Natural killer cell (primary cell): ENCODE measurements around the gene GLP2R. TPM values are rescaled to one million over a fixed set of nuclear protein-coding genes. Genes with fewer than 3 reads are reported as not detected.

ENCODE experiments used
- ATAC-seq, 3 donors: fragments of 150-1000 bp in 2 of 3; fragments of 200-7000 bp in 1 of 3; cut with Tn5 transposase; 1 replicate in 1 of 3; 2 replicates in 2 of 3; pipeline ENCODE4 v1.10.0; 2021; ENCODE audit warnings: mild to moderate bottlenecking in 2 of 3, moderate library complexity in 2 of 3
- DNase-seq, 2 donors: peaks; one replicate each; pipeline versions ENCODE4 v3.0.0 to v3.0.0-alpha.2; 2013 to 2021; ENCODE audit warnings: mixed read lengths in 1 of 2
- H3K27ac ChIP-seq: one replicate; pipeline ENCODE4 v1.5.1; 2013; ENCODE audit warnings: mild to moderate bottlenecking, low read length
- H3K27me3 ChIP-seq: one replicate; pipeline ENCODE4 v1.6.1; 2013; ENCODE audit warnings: low read length; ENCODE audit not compliant: control insufficient read depth, insufficient read depth
- H3K36me3 ChIP-seq: one replicate; pipeline ENCODE4 v1.6.1; 2013; ENCODE audit warnings: low read length; ENCODE audit not compliant: control insufficient read depth, insufficient read depth
- H3K4me1 ChIP-seq: one replicate; pipeline ENCODE4 v1.6.1; 2013; ENCODE audit warnings: low read length; ENCODE audit not compliant: control insufficient read depth, insufficient read depth
- H3K4me3 ChIP-seq: one replicate; pipeline ENCODE4 v1.5.1; 2013; ENCODE audit warnings: low read length
- H3K9me3 ChIP-seq: one replicate; pipeline ENCODE4 v1.6.1; 2013; ENCODE audit warnings: low read length; ENCODE audit not compliant: control insufficient read depth, insufficient read depth
- H3K27ac Mint-ChIP-seq, 2 donors: one replicate each; pipeline ENCODE4 v1.8.0; 2022; ENCODE audit warnings: mild to moderate bottlenecking in 2 of 2, mixed read lengths in 2 of 2, moderate library complexity in 1 of 2
- H3K27me3 Mint-ChIP-seq, 2 donors: one replicate each; pipeline ENCODE4 v1.8.0; 2022; ENCODE audit warnings: low read depth in 2 of 2, mixed read lengths in 2 of 2
- H3K36me3 Mint-ChIP-seq: one replicate; pipeline ENCODE4 v1.8.0; 2022; ENCODE audit warnings: mixed read lengths
- H3K4me1 Mint-ChIP-seq, 2 donors: one replicate each; pipeline ENCODE4 v1.8.0; 2022; ENCODE audit warnings: mixed read lengths in 2 of 2
- H3K4me3 Mint-ChIP-seq: one replicate; pipeline ENCODE4 v1.8.0; 2022; ENCODE audit warnings: mild to moderate bottlenecking, moderate library complexity, mixed read lengths
- H3K9me3 Mint-ChIP-seq, 2 donors: one replicate each; pipeline ENCODE4 v1.8.0; 2022; ENCODE audit warnings: mixed read lengths in 2 of 2
- CTCF ChIP-seq: fragments of 200-600 bp; IDR thresholded peaks from one replicate; pipeline ENCODE4 v1.8.0; 2022; ENCODE audit warnings: antibody characterized with exemption
- WGBS: methylation state at CpG from one replicate; pipeline ENCODE4 v1.1.7; 2013; ENCODE audit warnings: missing lambda C conversion rate; ENCODE audit not compliant: insufficient coverage; 5-methylcytosine and 5-hydroxymethylcytosine counted together
- intact Hi-C: fragments of 100-400 bp; cut with micrococcal nuclease; formaldehyde crosslinking; loops from one replicate; pipeline ENCODE4 v1.14.2; 2022
- total RNA-seq, 4 donors: library from RNA; stranded (reverse); fragments of 120-200 nt in 1 of 4; gene quantifications; one replicate each; pipeline versions ENCODE4 v1.2.3 to v1.2.4, GENCODE V29; 2013 to 2022

GLP2R gene
- total RNA-seq, 3 donors from 2014 or later (not counting 1 experiment from before 2014, with no cell fraction given): not detected

- H3K9me3 Mint-ChIP-seq: no peaks in the 10 kb centered on the region
- peaks cover 0 to 15% of the 10 kb centered on the region in 2 donors for H3K27me3 Mint-ChIP-seq
- H3K27ac Mint-ChIP-seq: no peak overlapping the region
- Histone ChIP-seq H3K4me3 (no peak overlapping the region), H3K9me3 (no peaks in the 10 kb centered on the region), H3K27ac (no peak overlapping the region), H3K4me1 (no peaks in the 10 kb centered on the region), H3K36me3 (no peaks in the 10 kb centered on the region), H3K27me3 (no peaks in the 10 kb centered on the region)
- DNase-seq (no peak), ATAC-seq (no peak)
- intact Hi-C loops: no loop called here
- H3K4me3 Mint-ChIP-seq: no peak overlapping the region
- 72% methylated on average over 2 of the region's 4 CpGs for WGBS
- H3K4me1 Mint-ChIP-seq: no peaks in the 10 kb centered on the region
- no peak for TF ChIP-seq CTCF
- H3K36me3 Mint-ChIP-seq: no peaks in the 10 kb centered on the region
These were observed 15.4 kb upstream of the GLP2R start for GRCh38 chr17:9810100-9810949.

GRCh38 chr17:9811086-9811485 lies 14.6 kb upstream of the GLP2R start:
- Histone ChIP-seq H3K36me3 (no peaks in the 10 kb centered on the region), H3K9me3 (no peaks in the 10 kb centered on the region), H3K27me3 (no peaks in the 10 kb centered on the region), H3K4me1 (no peaks in the 10 kb centered on the region), H3K27ac (no peak overlapping the region), H3K4me3 (no peak overlapping the region)
- Mint-ChIP-seq H3K27ac (no peak overlapping the region), H3K4me3 (no peak overlapping the region), H3K27me3 (peaks cover under 1 to 15% of the 10 kb centered on the region in 2 donors), H3K9me3 (no peaks in the 10 kb centered on the region), H3K36me3 (no peaks in the 10 kb centered on the region), H3K4me1 (no peaks in the 10 kb centered on the region)
- TF ChIP-seq CTCF: no peak
- WGBS: 87% methylated on average over 5 of the region's 5 CpGs
- intact Hi-C loops: no loop called here
- DNase-seq (no peak), ATAC-seq (no peak)

GRCh38 chr17:9811537-9811936 lies 14.2 kb upstream of the GLP2R start:
- no peak for TF ChIP-seq CTCF
- Mint-ChIP-seq H3K36me3 (no peaks in the 10 kb centered on the region), H3K27me3 (peaks cover 5 to 15% of the 10 kb centered on the region in 2 donors), H3K4me3 (no peak overlapping the region), H3K9me3 (no peaks in the 10 kb centered on the region), H3K4me1 (no peaks in the 10 kb centered on the region), H3K27ac (no peak overlapping the region)
- H3K4me1 ChIP-seq: no peaks in the 10 kb centered on the region
- H3K4me3 ChIP-seq: no peak overlapping the region
- no peak for DNase-seq
- no peak for ATAC-seq
- H3K36me3 ChIP-seq: no peaks in the 10 kb centered on the region
- H3K27ac ChIP-seq: no peak overlapping the region
- no peaks in the 10 kb centered on the region for H3K27me3 ChIP-seq
- intact Hi-C loops: no loop called here
- 88% methylated on average over 11 of the region's 11 CpGs for WGBS
- H3K9me3 ChIP-seq: no peaks in the 10 kb centered on the region

- Mint-ChIP-seq H3K4me3 (no peak overlapping the region), H3K9me3 (no peaks in the 10 kb centered on the region), H3K4me1 (no peaks in the 10 kb centered on the region), H3K27ac (no peak overlapping the region), H3K27me3 (peaks cover 5 to 10% of the 10 kb centered on the region in 2 donors), H3K36me3 (no peaks in the 10 kb centered on the region)
- Histone ChIP-seq H3K9me3 (no peaks in the 10 kb centered on the region), H3K4me1 (no peaks in the 10 kb centered on the region), H3K27ac (no peak overlapping the region), H3K36me3 (no peaks in the 10 kb centered on the region), H3K27me3 (no peaks in the 10 kb centered on the region), H3K4me3 (no peak overlapping the region)
- ATAC-seq: no peak
- 88% methylated on average over 9 of the region's 9 CpGs for WGBS
- intact Hi-C loops: no loop called here
- no peak for DNase-seq
- no peak for TF ChIP-seq CTCF
These were observed 12.6 kb upstream of the GLP2R start for GRCh38 chr17:9813166-9813565.
